ENCODE results near the gene IL18. TPM values are rescaled to one million over a fixed set of nuclear protein-coding genes. Genes with fewer than 3 reads are reported as not detected.
A peak's percentile ranks its signal among the peaks of the same experiment; 100 is the strongest.

The IL18 gene
- total RNA-seq, 4 donors from 2014 or later = 1.2 to 6.8 (median 3.9) TPM

GRCh38 chr11:112121981-112122615 is 41.8 kb downstream of the IL18 start:
- TF ChIP-seq, protein P1, sequence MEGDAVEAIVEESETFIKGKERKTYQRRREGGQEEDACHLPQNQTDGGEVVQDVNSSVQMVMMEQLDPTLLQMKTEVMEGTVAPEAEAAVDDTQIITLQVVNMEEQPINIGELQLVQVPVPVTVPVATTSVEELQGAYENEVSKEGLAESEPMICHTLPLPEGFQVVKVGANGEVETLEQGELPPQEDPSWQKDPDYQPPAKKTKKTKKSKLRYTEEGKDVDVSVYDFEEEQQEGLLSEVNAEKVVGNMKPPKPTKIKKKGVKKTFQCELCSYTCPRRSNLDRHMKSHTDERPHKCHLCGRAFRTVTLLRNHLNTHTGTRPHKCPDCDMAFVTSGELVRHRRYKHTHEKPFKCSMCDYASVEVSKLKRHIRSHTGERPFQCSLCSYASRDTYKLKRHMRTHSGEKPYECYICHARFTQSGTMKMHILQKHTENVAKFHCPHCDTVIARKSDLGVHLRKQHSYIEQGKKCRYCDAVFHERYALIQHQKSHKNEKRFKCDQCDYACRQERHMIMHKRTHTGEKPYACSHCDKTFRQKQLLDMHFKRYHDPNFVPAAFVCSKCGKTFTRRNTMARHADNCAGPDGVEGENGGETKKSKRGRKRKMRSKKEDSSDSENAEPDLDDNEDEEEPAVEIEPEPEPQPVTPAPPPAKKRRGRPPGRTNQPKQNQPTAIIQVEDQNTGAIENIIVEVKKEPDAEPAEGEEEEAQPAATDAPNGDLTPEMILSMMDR (IDR thresholded peaks at IDR 0.05) = no peak
- DNase-seq = no peak
- H3K27me3 ChIP-seq = no peaks in the 10 kb centered on the region
- H3K36me3 ChIP-seq = no peaks in the 10 kb centered on the region
- intact Hi-C loops (cut with DNase I; ENCODE audit: low total_unique reads) = no loop called here
- no peaks in the 10 kb centered on the region for H3K9me3 ChIP-seq
- H3K4me1 ChIP-seq = no peaks in the 10 kb centered on the region
- no peak overlapping the region for H3K4me3 ChIP-seq
- H3K27ac ChIP-seq = no peak overlapping the region

GRCh38 chr11:112118176-112118575 is 45.7 kb downstream of the IL18 start:
- Histone ChIP-seq H3K4me3 (no peak overlapping the region), H3K9me3 (no peaks in the 10 kb centered on the region), H3K27me3 (no peaks in the 10 kb centered on the region), H3K27ac (no peak overlapping the region), H3K4me1 (no peaks in the 10 kb centered on the region), H3K36me3 (no peaks in the 10 kb centered on the region)
- no peak for DNase-seq
- TF ChIP-seq, protein P1 (IDR thresholded peaks at IDR 0.05) = no peak
- no peak for TF ChIP-seq POLR2A (IDR thresholded peaks at IDR 0.05)
- intact Hi-C loops (cut with DNase I; ENCODE audit: low total_unique reads) = loop anchor here (10.0 kb wide), 1 partner anchor 167 kb away; no protein-coding TSS in a partner anchor

DNA sequence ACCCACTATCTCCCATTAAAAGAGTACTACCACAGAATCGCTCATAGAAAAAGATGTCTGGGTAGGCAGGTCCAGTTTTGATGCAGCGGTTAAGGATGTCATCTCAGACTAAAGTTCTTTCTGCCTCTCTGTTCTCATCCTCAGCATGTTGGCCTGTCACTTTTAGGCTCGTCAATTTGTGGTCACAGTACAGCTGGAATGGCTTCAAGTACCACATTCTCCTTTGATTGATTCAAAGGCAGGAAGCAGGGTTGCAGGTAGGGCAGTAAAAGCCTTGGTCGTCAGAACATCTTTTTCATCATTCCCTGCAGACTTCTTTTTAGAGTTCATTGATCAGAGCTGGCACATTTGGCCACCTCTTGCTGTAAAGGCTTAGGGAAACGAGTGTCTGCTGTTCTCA is 48.5 kb downstream of the IL18 start:
- H3K27me3 ChIP-seq = no peaks in the 10 kb centered on the region
- no peak for DNase-seq
- intact Hi-C loops (cut with DNase I; ENCODE audit: low total_unique reads) = loop anchor here (10.0 kb wide), 1 partner anchor 169 kb away; no protein-coding TSS in a partner anchor
- H3K9me3 ChIP-seq = no peaks in the 10 kb centered on the region
- H3K27ac ChIP-seq = no peak overlapping the region
- no peak overlapping the region for H3K4me3 ChIP-seq
- H3K36me3 ChIP-seq = no peaks in the 10 kb centered on the region
- no peaks in the 10 kb centered on the region for H3K4me1 ChIP-seq
- TF ChIP-seq, protein P1 (IDR thresholded peaks at IDR 0.05) = no peak
- TF ChIP-seq POLR2A (IDR thresholded peaks at IDR 0.05) = no peak

GRCh38 chr11:112114460-112114859 is 49.4 kb downstream of the IL18 start:
- Histone ChIP-seq H3K9me3 (no peaks in the 10 kb centered on the region), H3K27ac (no peak overlapping the region), H3K4me3 (no peak overlapping the region), H3K4me1 (no peaks in the 10 kb centered on the region), H3K36me3 (no peaks in the 10 kb centered on the region), H3K27me3 (no peaks in the 10 kb centered on the region)
- TF ChIP-seq, protein P1 (IDR thresholded peaks at IDR 0.05) = no peak
- no peak for TF ChIP-seq POLR2A (IDR thresholded peaks at IDR 0.05)
- intact Hi-C loops (cut with DNase I; ENCODE audit: low total_unique reads) = loop anchor here (10.0 kb wide), 1 partner anchor 170 kb away; no protein-coding TSS in a partner anchor
- no peak for DNase-seq

DNA sequence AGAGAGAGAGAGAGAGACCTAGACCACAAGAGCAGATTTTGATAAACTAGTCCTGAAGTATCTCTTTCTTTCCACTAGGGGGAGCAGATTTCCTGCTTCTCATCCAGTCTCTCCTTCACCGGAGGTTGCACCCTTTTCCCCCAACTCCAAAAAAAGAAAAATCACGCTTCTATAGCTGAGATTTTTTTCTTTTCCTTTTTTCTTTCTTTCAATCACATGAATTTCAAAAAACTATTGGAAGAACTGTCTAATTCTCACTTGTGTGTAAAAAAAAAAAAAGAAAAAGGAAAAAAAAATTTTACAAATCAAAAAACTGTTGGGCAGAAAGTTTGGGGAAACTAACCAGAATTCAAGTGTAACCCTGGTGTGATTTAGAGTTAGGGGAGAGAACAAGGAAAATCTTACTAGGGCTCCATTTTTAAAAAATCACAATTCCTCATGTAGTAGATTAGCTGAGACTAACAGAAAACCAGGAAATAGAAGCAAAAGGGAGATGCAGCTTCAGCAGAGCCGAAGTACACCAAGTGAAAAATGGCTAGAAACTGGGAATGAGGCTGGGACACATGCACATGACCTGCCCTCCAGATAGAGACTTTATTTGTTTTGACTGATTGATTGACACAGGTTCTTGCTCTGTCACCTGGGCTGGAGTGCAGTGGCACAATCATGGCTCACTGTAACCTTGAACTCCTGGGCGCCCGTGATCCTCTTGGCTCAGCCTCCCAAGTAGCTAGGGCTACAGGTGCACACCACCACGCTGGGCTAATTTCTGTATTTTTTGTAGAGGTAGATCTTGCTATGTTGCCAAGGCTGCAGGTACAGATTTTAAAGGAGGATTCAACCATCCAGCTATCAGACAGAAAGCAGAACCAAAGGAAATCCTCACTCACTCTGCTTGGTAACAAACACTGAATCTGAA is 50.1 kb downstream of the IL18 start:
- intact Hi-C loops (cut with DNase I; ENCODE audit: low total_unique reads) = loop anchor here (10.0 kb wide), 1 partner anchor 171 kb away; no protein-coding TSS in a partner anchor
- no peaks in the 10 kb centered on the region for H3K4me1 ChIP-seq
- no peaks in the 10 kb centered on the region for H3K9me3 ChIP-seq
- no peak for DNase-seq
- no peaks in the 10 kb centered on the region for H3K27me3 ChIP-seq
- no peak overlapping the region for H3K4me3 ChIP-seq
- TF ChIP-seq, protein P1 (IDR thresholded peaks at IDR 0.05) = peak; percentile 61 to 73 (median 62)
- TF ChIP-seq POLR2A (IDR thresholded peaks at IDR 0.05) = no peak
- no peaks in the 10 kb centered on the region for H3K36me3 ChIP-seq
- H3K27ac ChIP-seq = no peak overlapping the region
